Neuronal stem cell (in vitro differentiated cells): Measurements from ENCODE around the gene EXOC6.
A peak's percentile ranks its signal among the peaks of the same experiment; 100 is the strongest.
"Not testable (repeated sequence)": the region's sequence is repeated elsewhere in the genome, so short reads cannot be mapped to it uniquely, and the experiment has no call there.

Experiments used
- DNase-seq: peaks from one replicate; pipeline ENCODE4 v3.0.0-alpha.2; 2013; ENCODE audit warnings: low spot score
- H2AFZ ChIP-seq: one replicate; pipeline ENCODE4 v1.6.1; 2013; ENCODE audit warnings: mild to moderate bottlenecking, low read length, inconsistent platforms
- H2AK5ac ChIP-seq: 2 replicates; pipeline ENCODE4 v1.6.1; 2013; ENCODE audit warnings: low read depth, mild to moderate bottlenecking, inconsistent platforms, low read length, moderate library complexity, mixed read lengths
- H2BK120ac ChIP-seq: 2 replicates; pipeline ENCODE4 v1.6.1; 2013; ENCODE audit warnings: low read depth, mild to moderate bottlenecking, inconsistent platforms, low read length, moderate library complexity, mixed read lengths
- H2BK12ac ChIP-seq: one replicate; pipeline ENCODE4 v1.6.1; 2013; ENCODE audit warnings: low read length, inconsistent platforms
- H2BK15ac ChIP-seq: 2 replicates; pipeline ENCODE4 v1.6.1; 2013; ENCODE audit warnings: mild to moderate bottlenecking, low read length, inconsistent platforms, mixed read lengths
- H2BK5ac ChIP-seq: one replicate; pipeline ENCODE4 v1.6.1; 2013; ENCODE audit warnings: inconsistent platforms, mild to moderate bottlenecking, low read length, moderate library complexity
- H3K14ac ChIP-seq: one replicate; pipeline ENCODE4 v1.6.1; 2013; ENCODE audit warnings: low read length, inconsistent platforms
- H3K18ac ChIP-seq: 2 replicates; pipeline ENCODE4 v1.6.1; 2013; ENCODE audit warnings: low read length, inconsistent platforms
- H3K23ac ChIP-seq: 2 replicates; pipeline ENCODE4 v1.6.1; 2013; ENCODE audit warnings: low read depth, mild to moderate bottlenecking, mixed read lengths, low read length, inconsistent platforms; ENCODE audit not compliant: poor library complexity
- H3K27ac ChIP-seq: replicated peaks from 3 replicates; pipeline ENCODE4 v1.5.1; 2013; ENCODE audit warnings: low read length, inconsistent platforms
- H3K27me3 ChIP-seq, 3 experiments: 2 replicates each; pipeline ENCODE4 v1.6.1; 2013; ENCODE audit warnings: low read length in 3 of 3, mild to moderate bottlenecking in 2 of 3, inconsistent platforms in 1 of 3, low read depth in 1 of 3, mixed read lengths in 1 of 3, moderate library complexity in 1 of 3; ENCODE audit not compliant: control insufficient read depth in 3 of 3, insufficient read depth in 3 of 3
- H3K36me3 ChIP-seq, 2 donors: replicated peaks in 1 of 2; 2 replicates each; pipeline ENCODE4 v1.6.1; 2013; ENCODE audit warnings: low read length in 2 of 2; ENCODE audit not compliant: control insufficient read depth in 2 of 2, insufficient read depth in 2 of 2
- H3K4ac ChIP-seq: 2 replicates; pipeline ENCODE4 v1.6.1; 2013; ENCODE audit warnings: inconsistent platforms, mild to moderate bottlenecking, low read length, moderate library complexity
- H3K4me1 ChIP-seq, 2 donors: 1 replicate in 1 of 2; 2 replicates in 1 of 2; pipeline ENCODE4 v1.6.1; 2013; ENCODE audit warnings: low read length in 2 of 2, low read depth in 1 of 2; ENCODE audit not compliant: control insufficient read depth in 2 of 2, insufficient read depth in 1 of 2
- H3K4me2 ChIP-seq: one replicate; pipeline ENCODE4 v1.6.1; 2013; ENCODE audit warnings: mild to moderate bottlenecking, low read length, inconsistent platforms; ENCODE audit not compliant: insufficient read depth, poor library complexity, severe bottlenecking
- H3K4me3 ChIP-seq, 2 donors: 2 replicates each; pipeline ENCODE4 v1.5.1; 2013; ENCODE audit warnings: low read length in 2 of 2, mild to moderate bottlenecking in 2 of 2, inconsistent platforms in 1 of 2, moderate library complexity in 1 of 2
- H3K79me1 ChIP-seq: one replicate; pipeline ENCODE4 v1.6.1; 2013; ENCODE audit warnings: low read depth, mild to moderate bottlenecking, inconsistent platforms, low read length, moderate library complexity
- H3K9ac ChIP-seq: one replicate; pipeline ENCODE4 v1.6.1; 2013; ENCODE audit warnings: mild to moderate bottlenecking, low read depth, low read length, inconsistent platforms; ENCODE audit not compliant: poor library complexity
- H3K9me3 ChIP-seq, 2 donors: replicated peaks in 1 of 2; 2 replicates each; pipeline versions ENCODE3 to v1.6.1; 2013; ENCODE audit warnings: low read length in 2 of 2, mild to moderate bottlenecking in 2 of 2, inconsistent platforms in 1 of 2, low read depth in 1 of 2, mixed read lengths in 1 of 2, moderate library complexity in 1 of 2; ENCODE audit not compliant: control insufficient read depth in 2 of 2, insufficient read depth in 1 of 2
- H4K8ac ChIP-seq: one replicate; pipeline ENCODE4 v1.6.1; 2013; ENCODE audit warnings: low read depth, mild to moderate bottlenecking, inconsistent platforms, low read length, moderate library complexity
- H4K91ac ChIP-seq: one replicate; pipeline ENCODE4 v1.6.1; 2013; ENCODE audit warnings: low read length, low read depth, mild to moderate bottlenecking, inconsistent platforms; ENCODE audit not compliant: poor library complexity
- WGBS, 2 donors: extraction: QIAGEN DNeasy Blood & Tissue Kit; methylation state at CpG; one replicate each; pipeline ENCODE4 v1.1.7; 2013; ENCODE audit warnings: missing lambda C conversion rate in 2 of 2, mixed read lengths in 1 of 2; ENCODE audit not compliant: insufficient read length in 2 of 2, insufficient replicate concordance in 1 of 2; ENCODE audit errors: extremely low coverage in 2 of 2; 5-methylcytosine and 5-hydroxymethylcytosine counted together

The EXOC6 gene

GRCh38 chr10:92912631-92913030 lies 64.3 kb downstream of the EXOC6 start:
- H3K23ac ChIP-seq, H2BK120ac ChIP-seq, H2BK12ac ChIP-seq, H3K4ac ChIP-seq, H3K14ac ChIP-seq, H2BK15ac ChIP-seq, H3K27me3 ChIP-seq, H3K4me3 ChIP-seq, H3K27ac ChIP-seq, H4K91ac ChIP-seq, H3K9ac ChIP-seq, H3K18ac ChIP-seq, DNase-seq, H2AK5ac ChIP-seq, H3K79me1 ChIP-seq, H4K8ac ChIP-seq, H2AFZ ChIP-seq, H2BK5ac ChIP-seq, H3K4me2 ChIP-seq, H3K9me3 ChIP-seq: not testable (repeated sequence)
- Histone ChIP-seq H3K36me3 (peaks cover 1 to 17% of the 10 kb centered on the region in 2 donors), H3K4me1 (peaks cover 2 to 16% of the 10 kb centered on the region in 2 donors)
- WGBS, 2 donors, result no CpG with 5 or more reads among the region's 4 CpGs

DNA sequence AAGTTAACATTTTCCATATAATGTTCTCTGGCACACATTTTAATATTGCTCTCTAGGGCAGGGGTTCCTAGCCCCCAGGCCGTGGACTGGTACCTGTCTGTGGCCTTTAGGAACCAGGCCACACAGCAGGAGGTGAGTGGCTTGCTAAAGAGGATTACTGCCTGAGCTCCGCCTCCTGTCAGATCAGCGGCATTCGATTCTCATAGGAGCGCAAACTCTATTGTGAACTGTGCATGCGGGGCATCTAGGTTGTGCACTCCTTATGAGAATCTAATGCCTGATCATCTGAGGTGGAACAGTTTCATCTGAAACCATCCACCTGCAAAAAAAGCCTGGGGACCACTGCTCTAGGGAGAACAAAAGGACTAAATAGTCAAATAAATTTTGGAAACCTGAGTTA lies 65.7 kb downstream of the EXOC6 start:
- Histone ChIP-seq H2AK5ac (no peak overlapping the region), H3K4me1 (peaks cover 2 to 16% of the 10 kb centered on the region in 2 donors), H2BK15ac (no peak overlapping the region), H3K27me3 (no peaks in the 10 kb centered on the region), H2BK120ac (no peak overlapping the region), H3K27ac (peak overlapping the region; percentile 12), H3K4me3 (no peak overlapping the region), H3K9me3 (no peaks in the 10 kb centered on the region), H2BK12ac (no peak overlapping the region), H3K23ac (no peak overlapping the region), H4K8ac (no peak overlapping the region), H3K36me3 (peaks cover 1 to 20% of the 10 kb centered on the region in 2 donors), H4K91ac (no peak overlapping the region), H3K4ac (no peak overlapping the region), H2AFZ (no peak overlapping the region), H3K18ac (no peak overlapping the region), H3K14ac (no peak overlapping the region), H3K4me2 (no peak overlapping the region), H3K79me1 (no peaks in the 10 kb centered on the region), H3K9ac (no peak overlapping the region), H2BK5ac (no peak overlapping the region)
- no CpG with 5 or more reads among the region's 6 CpGs for WGBS, 2 donors
- peak; percentile 30 for DNase-seq

DNA sequence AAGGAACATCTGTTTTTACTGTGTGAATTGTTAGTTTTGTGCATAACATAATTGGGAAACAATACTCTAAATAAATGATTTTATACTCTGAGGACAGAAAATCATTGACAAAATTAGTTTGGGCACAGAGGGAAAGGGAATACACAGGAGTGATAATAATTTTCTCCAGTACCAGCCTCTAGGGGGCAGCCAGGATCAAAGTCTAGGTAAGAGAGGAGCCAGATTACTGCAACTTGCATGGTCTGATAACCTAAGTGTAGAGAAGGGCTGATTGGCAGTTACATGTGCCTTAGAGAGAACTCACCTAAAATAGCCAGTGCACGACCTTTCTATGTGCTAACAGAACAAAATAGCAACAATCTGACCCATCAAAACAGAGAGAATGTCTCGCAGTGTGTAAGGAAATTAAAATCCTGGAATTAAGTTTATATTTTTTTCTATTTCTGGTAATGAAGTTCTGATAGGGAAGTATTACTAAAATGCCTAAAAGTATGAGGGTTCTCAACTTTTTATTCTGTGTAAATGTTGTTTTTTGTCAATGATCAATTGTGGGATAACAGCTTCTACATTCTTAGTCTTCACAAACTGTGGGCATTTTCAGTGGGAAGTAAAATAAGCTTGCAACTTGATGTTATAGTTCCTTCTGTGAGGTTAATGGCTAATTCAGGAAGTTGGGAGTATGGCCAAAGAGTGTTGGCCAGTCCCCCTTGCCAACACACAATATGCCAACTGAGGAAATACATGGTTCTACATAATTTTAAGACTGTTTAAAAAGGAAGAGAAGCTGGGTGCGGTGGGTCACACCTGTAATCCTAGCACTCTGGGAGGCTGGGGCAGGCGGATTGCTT lies 66.4 kb downstream of the EXOC6 start:
- Histone ChIP-seq H3K27me3 (no peaks in the 10 kb centered on the region), H4K8ac (no peak overlapping the region), H3K23ac (no peak overlapping the region), H4K91ac (no peak overlapping the region), H3K9me3 (no peaks in the 10 kb centered on the region), H2BK15ac (no peak overlapping the region), H3K14ac (no peak overlapping the region), H3K18ac (no peak overlapping the region), H3K4me1 (peaks cover 2 to 16% of the 10 kb centered on the region in 2 donors), H3K4ac (no peak overlapping the region), H2BK120ac (no peak overlapping the region), H3K9ac (no peak overlapping the region), H3K4me2 (no peak overlapping the region), H3K4me3 (no peak overlapping the region), H3K79me1 (no peaks in the 10 kb centered on the region), H2AK5ac (no peak overlapping the region), H3K27ac (no peak overlapping the region), H2AFZ (no peak overlapping the region), H2BK5ac (no peak overlapping the region), H2BK12ac (no peak overlapping the region), H3K36me3 (peaks cover 1 to 22% of the 10 kb centered on the region in 2 donors)
- peak; percentile 41 for DNase-seq
- no CpG with 5 or more reads among the region's 4 CpGs for WGBS, 2 donors

DNA sequence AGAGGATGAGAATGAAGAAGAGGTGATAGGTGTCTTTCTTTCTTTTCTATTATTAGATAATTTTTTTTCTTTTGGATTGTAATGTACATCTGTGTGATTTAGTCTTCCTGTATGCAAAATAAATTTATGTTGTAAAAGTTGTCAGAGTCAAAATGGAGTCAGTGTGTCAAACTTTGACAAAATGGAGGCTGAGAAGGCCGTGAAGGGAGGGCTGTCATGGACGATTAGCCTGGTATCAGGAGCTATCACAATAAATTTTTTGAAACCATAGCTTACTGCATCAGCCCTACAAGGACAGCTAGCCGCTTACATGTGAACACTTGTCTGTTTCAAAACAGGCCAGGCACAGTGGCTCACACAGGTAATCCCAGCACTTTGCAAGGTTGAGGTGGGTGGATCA lies 67.6 kb downstream of the EXOC6 start:
- no peak overlapping the region for H4K8ac ChIP-seq
- H2BK15ac ChIP-seq, result no peak overlapping the region
- no peaks in the 10 kb centered on the region for H3K79me1 ChIP-seq
- H3K27me3 ChIP-seq, result no peaks in the 10 kb centered on the region
- H3K18ac ChIP-seq, result no peak overlapping the region
- H3K4me3 ChIP-seq, result no peak overlapping the region
- H3K9ac ChIP-seq, result no peak overlapping the region
- no peak overlapping the region for H2AK5ac ChIP-seq
- peaks cover 0 to 8% of the 10 kb centered on the region in 2 donors for H3K9me3 ChIP-seq
- no peak overlapping the region for H2BK12ac ChIP-seq
- H4K91ac ChIP-seq, result no peak overlapping the region
- H3K27ac ChIP-seq, result no peak overlapping the region
- H3K36me3 ChIP-seq, result peaks cover 1 to 22% of the 10 kb centered on the region in 2 donors
- H3K23ac ChIP-seq, result no peak overlapping the region
- no peak overlapping the region for H2AFZ ChIP-seq
- DNase-seq, result no peak
- H3K4me1 ChIP-seq, result peaks cover 2 to 16% of the 10 kb centered on the region in 2 donors
- WGBS, 2 donors, result no CpG with 5 or more reads among the region's 3 CpGs
- no peak overlapping the region for H3K4ac ChIP-seq
- H3K4me2 ChIP-seq, result no peak overlapping the region
- no peak overlapping the region for H3K14ac ChIP-seq
- no peak overlapping the region for H2BK5ac ChIP-seq
- H2BK120ac ChIP-seq, result no peak overlapping the region
